Loucy (cell line): ENCODE results near the gene PSAPL1.

Source experiments
- H2AFZ ChIP-seq: fragments of 200-600 bp; sonication (generic); 2 replicates; pipeline ENCODE4 v1.6.0; 2016; ENCODE audit warnings: antibody characterized with exemption, mild to moderate bottlenecking, low read length, moderate library complexity
- H3F3A ChIP-seq: fragments of 200-600 bp; 2 replicates; pipeline ENCODE4 v1.6.0; 2016; ENCODE audit warnings: antibody characterized with exemption, low read depth, mild to moderate bottlenecking
- H3K27me3 ChIP-seq: fragments of 200-600 bp; sonication (generic); 2 replicates; pipeline ENCODE4 v1.6.1; 2014; ENCODE audit warnings: low read length, mild to moderate bottlenecking; ENCODE audit not compliant: insufficient read depth, poor library complexity, severe bottlenecking
- H3K36me3 ChIP-seq: fragments of 200-600 bp; sonication (generic); 2 replicates; pipeline ENCODE4 v1.6.1; 2016; ENCODE audit warnings: low read length; ENCODE audit not compliant: insufficient read depth
- H3K4me1 ChIP-seq: fragments of 200-600 bp; sonication (generic); 2 replicates; pipeline ENCODE4 v1.5.1; 2014; ENCODE audit warnings: low read length, mild to moderate bottlenecking; ENCODE audit not compliant: insufficient read depth, poor library complexity, severe bottlenecking
- H3K4me2 ChIP-seq: fragments of 200-600 bp; sonication (generic); 2 replicates; pipeline ENCODE4 v1.6.0; 2014; ENCODE audit warnings: antibody characterized with exemption, low read length, low read depth, mild to moderate bottlenecking; ENCODE audit not compliant: poor library complexity, severe bottlenecking
- H3K4me3 ChIP-seq: fragments of 200-600 bp; sonication (generic); 2 replicates; pipeline ENCODE4 v1.5.1; 2014; ENCODE audit warnings: low read length, mild to moderate bottlenecking, mixed read lengths; ENCODE audit not compliant: poor library complexity, severe bottlenecking
- H3K79me2 ChIP-seq: fragments of 200-600 bp; sonication (generic); 2 replicates; pipeline ENCODE4 v1.6.1; 2014; ENCODE audit warnings: low read length; ENCODE audit not compliant: insufficient read depth
- H3K9ac ChIP-seq: fragments of 200-600 bp; sonication (generic); 2 replicates; pipeline ENCODE4 v1.6.0; 2014; ENCODE audit warnings: mild to moderate bottlenecking, low read depth, low read length, moderate library complexity; ENCODE audit not compliant: poor library complexity, severe bottlenecking
- H3K9me2 ChIP-seq: fragments of 200-600 bp; sonication (generic); replicated peaks from 2 replicates; pipeline ENCODE4 v1.6.1; 2016; ENCODE audit warnings: low read depth, low read length, mixed read lengths
- H3K9me3 ChIP-seq: fragments of 200-600 bp; sonication (generic); 2 replicates; pipeline ENCODE4 v1.6.1; 2014; ENCODE audit warnings: mild to moderate bottlenecking, antibody characterized with exemption, low read length, low read depth; ENCODE audit not compliant: insufficient read depth
- H4K20me1 ChIP-seq: fragments of 200-600 bp; sonication (generic); 2 replicates; pipeline ENCODE4 v1.6.0; 2014; ENCODE audit warnings: antibody characterized with exemption, low read length, mild to moderate bottlenecking; ENCODE audit not compliant: insufficient read depth, poor library complexity, severe bottlenecking
- EZH2phosphoT487 ChIP-seq: fragments of 200-600 bp; IDR thresholded peaks from 2 replicates; pipeline ENCODE4 v1.6.1; 2018; ENCODE audit warnings: antibody characterized with exemption, mild to moderate bottlenecking, moderate library complexity, borderline replicate concordance
- TF ChIP-seq, protein P1 (sequence below): fragments of 200-600 bp; sonication (generic); conservative IDR thresholded peaks from 2 replicates; pipeline ENCODE4 v1.5.1; 2014; ENCODE audit warnings: mild to moderate bottlenecking, antibody characterized with exemption, low read length

PSAPL1 gene

GRCh38 chr4:7447236-7447635 lies 12.5 kb upstream of the PSAPL1 start:
- Histone ChIP-seq H3K27me3 (no peaks in the 10 kb centered on the region), H3K9ac (no peak overlapping the region), H3K4me2 (no peak overlapping the region), H3K79me2 (no peaks in the 10 kb centered on the region), H3K9me2 (no peaks in the 10 kb centered on the region), H2AFZ (no peak overlapping the region), H3K9me3 (peaks cover 13% of the 10 kb centered on the region; the same call in 1 of the 2 replicates), H3K4me3 (no peak overlapping the region), H3K36me3 (no peaks in the 10 kb centered on the region), H3K4me1 (no peaks in the 10 kb centered on the region), H3F3A (no peaks in the 10 kb centered on the region), H4K20me1 (no peaks in the 10 kb centered on the region)
- TF ChIP-seq EZH2phosphoT487, result no peak
- TF ChIP-seq, protein P1, sequence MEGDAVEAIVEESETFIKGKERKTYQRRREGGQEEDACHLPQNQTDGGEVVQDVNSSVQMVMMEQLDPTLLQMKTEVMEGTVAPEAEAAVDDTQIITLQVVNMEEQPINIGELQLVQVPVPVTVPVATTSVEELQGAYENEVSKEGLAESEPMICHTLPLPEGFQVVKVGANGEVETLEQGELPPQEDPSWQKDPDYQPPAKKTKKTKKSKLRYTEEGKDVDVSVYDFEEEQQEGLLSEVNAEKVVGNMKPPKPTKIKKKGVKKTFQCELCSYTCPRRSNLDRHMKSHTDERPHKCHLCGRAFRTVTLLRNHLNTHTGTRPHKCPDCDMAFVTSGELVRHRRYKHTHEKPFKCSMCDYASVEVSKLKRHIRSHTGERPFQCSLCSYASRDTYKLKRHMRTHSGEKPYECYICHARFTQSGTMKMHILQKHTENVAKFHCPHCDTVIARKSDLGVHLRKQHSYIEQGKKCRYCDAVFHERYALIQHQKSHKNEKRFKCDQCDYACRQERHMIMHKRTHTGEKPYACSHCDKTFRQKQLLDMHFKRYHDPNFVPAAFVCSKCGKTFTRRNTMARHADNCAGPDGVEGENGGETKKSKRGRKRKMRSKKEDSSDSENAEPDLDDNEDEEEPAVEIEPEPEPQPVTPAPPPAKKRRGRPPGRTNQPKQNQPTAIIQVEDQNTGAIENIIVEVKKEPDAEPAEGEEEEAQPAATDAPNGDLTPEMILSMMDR, result no peak

DNA sequence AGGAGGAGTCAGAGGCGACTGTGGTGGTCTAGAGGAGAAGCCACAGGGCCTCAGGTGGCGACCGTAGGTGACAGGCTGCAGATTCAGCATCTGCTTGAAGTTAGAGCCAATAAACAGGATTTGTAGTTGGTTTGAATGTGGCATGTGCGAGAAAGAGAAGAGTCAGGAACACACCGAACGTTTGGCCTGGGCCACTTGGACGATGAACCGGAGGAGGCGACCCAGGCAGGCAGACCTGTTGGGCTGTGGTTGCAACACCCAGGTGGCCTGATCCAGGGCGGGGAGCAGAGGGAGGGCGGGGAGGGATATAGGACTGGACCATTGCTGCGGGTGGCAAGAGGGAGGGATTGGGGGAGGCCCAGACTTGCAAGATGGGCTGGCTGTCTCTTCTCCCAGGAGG lies 10.0 kb upstream of the PSAPL1 start:
- H3K9me2 ChIP-seq, result no peaks in the 10 kb centered on the region
- H4K20me1 ChIP-seq, result no peaks in the 10 kb centered on the region
- no peaks in the 10 kb centered on the region for H3K27me3 ChIP-seq
- TF ChIP-seq, protein P1, result no peak
- no peak for TF ChIP-seq EZH2phosphoT487
- no peaks in the 10 kb centered on the region for H3K4me1 ChIP-seq
- H3K36me3 ChIP-seq, result no peaks in the 10 kb centered on the region
- no peak overlapping the region for H3K4me2 ChIP-seq
- no peaks in the 10 kb centered on the region for H3F3A ChIP-seq
- no peak overlapping the region for H3K4me3 ChIP-seq
- H2AFZ ChIP-seq, result no peak overlapping the region
- no peaks in the 10 kb centered on the region for H3K79me2 ChIP-seq
- no peak overlapping the region for H3K9ac ChIP-seq
- H3K9me3 ChIP-seq, result peaks cover 5% of the 10 kb centered on the region; the same call in 1 of the 2 replicates

- TF ChIP-seq EZH2phosphoT487, result no peak
- TF ChIP-seq, protein P1, result no peak
- no peak overlapping the region for H3K9ac ChIP-seq
- H3K79me2 ChIP-seq, result no peaks in the 10 kb centered on the region
- no peak overlapping the region for H3K4me2 ChIP-seq
- H3K27me3 ChIP-seq, result no peaks in the 10 kb centered on the region
- no peaks in the 10 kb centered on the region for H3K4me1 ChIP-seq
- H2AFZ ChIP-seq, result no peak overlapping the region
- H3K9me3 ChIP-seq, result peaks cover 4% of the 10 kb centered on the region; the same call in 1 of the 2 replicates
- no peaks in the 10 kb centered on the region for H4K20me1 ChIP-seq
- no peaks in the 10 kb centered on the region for H3K9me2 ChIP-seq
- H3K4me3 ChIP-seq, result no peak overlapping the region
- H3F3A ChIP-seq, result no peaks in the 10 kb centered on the region
- H3K36me3 ChIP-seq, result no peaks in the 10 kb centered on the region
Measured at GRCh38 chr4:7444314-7444713, 9.6 kb upstream of the PSAPL1 start.
